ENCODE measurements around the gene APOBEC3A. TPM values are rescaled to one million over a fixed set of nuclear protein-coding genes. Genes with fewer than 3 reads are reported as not detected.
"Not testable (repeated sequence)": the region's sequence is repeated elsewhere in the genome, so short reads cannot be mapped to it uniquely, and the experiment has no call there.

Gene APOBEC3A
- polyA plus RNA-seq, 3 donors = 0.46 to 22.4 (median 16.5) TPM

DNA sequence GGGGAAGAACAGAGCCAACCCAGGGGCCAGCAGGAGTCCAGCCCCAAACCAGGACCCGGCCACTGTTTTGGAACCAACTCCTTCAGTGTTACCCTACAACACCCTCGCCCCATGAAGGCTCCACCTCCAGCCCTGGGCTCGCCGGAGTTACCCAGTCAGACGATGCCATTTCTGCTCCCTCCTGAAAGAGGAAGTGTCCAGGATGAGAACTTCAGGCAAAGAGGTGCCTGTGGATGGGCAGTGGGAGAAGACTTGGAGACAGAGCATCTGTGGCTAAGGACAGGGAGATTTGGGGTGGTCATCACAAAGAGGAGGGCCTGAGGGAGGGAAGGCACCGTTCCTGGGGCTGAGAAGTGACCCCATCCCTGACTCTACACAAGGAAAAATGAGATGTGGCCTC, 38.7 kb downstream of the APOBEC3A start:
- 68 to 79% (median 70%) methylated on average over 6 of the region's 6 CpGs for WGBS, 3 donors
- no peak overlapping the region for H3K27ac ChIP-seq (ENCODE audit: low read depth, low read length)

DNA sequence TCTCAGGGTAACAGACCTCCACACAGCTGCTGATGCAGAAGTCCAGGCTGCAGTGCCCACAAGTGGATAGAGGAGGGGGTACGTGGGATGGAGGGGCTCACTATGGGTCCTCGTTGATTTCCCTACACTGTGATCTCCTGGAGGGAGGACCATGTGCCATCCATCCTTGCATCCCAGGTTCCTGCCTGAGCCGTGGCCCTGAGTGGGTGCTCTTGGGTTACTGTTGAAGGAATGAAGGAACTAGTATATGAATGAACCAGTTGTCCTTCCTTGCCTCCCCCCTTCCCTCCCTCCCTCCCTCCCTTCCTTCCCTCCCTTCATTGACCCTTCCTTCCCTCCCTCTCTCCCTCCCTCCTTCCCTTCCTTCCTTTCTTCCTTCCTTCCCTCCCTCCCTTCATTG, 40.1 kb downstream of the APOBEC3A start:
- H3K27ac ChIP-seq (ENCODE audit: low read depth, low read length) = no peak overlapping the region
- 82 to 88% (median 85%) methylated on average over 3 of the region's 3 CpGs for WGBS, 3 donors

DNA sequence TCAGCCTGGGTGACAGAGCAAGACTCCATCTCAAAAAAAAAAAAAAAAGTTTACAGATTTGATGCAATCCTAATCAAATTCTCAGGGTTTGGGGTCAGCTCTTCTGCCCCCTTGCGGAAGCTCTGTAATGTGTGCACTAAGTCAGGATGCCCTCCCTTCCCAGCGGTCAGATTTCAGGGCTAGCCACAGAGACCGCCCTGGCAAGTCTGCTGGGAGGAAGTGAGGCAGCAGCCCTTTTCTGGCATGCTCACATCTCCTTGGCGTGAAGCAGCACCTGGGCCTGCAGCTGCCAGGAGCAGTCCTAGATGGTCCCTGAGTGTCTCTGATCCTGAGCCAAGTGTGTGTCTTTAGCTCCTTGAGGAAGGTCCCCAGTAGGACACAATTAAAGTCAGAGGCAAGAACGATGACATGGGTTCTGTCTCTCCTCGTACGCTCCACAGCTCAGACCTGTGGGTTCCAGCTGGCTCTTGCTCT, 45.8 kb downstream of the APOBEC3A start:
- 13% methylated on average over 7 of the region's 7 CpGs for WGBS, 3 donors
- no peak overlapping the region for H3K27ac ChIP-seq (ENCODE audit: low read depth, low read length)

DNA sequence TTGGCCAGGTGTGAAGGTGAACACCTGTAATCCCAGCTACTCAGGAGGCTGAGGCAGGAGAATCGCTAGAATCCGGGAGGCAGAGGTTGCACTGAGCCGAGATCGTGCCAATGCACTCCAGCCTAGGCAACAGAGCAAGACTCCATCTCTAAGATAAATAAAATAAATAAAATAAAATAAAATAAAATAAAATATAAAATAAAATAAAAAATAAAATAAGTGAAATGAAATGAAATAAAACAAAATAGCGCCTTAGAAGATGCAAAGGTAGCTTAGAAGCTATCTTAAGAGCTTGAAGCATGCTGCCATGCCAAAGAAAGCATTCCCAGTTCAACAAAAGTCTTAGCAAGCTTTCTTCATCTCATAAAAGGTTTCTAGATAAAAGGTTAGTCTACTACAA, 49.8 kb downstream of the APOBEC3A start:
- no peak overlapping the region for H3K27ac ChIP-seq (ENCODE audit: low read depth, low read length)

DNA sequence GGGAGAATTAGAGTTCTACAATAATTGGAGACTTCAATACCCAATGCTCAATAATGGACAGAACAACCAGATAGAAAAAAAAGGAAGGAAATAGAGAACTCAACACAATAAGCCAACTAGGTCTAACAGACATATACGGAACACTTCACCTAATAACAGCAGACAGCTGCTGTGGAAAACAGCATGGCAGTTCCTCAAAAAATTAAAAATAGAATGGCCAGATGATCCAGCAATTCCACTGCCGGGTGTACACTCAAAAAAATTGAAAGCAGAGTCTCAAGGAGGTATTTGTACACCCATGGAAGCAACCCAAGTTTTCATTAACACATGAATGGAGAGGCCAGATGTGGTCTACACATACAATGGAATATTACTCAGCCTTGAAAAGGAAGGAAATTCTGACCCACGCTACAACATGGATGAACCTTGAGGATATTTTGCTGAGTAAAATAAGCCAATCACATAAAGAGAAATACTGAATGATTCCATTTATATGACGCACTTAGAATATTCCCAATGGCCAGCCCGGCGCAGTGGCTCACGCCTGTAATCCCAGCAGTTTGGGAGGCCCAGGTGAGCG, 51.0 kb downstream of the APOBEC3A start:
- WGBS, 3 donors = 77 to 91% (median 81%) methylated on average over 8 of the region's 8 CpGs
- H3K27ac ChIP-seq (ENCODE audit: low read depth, low read length) = not testable (repeated sequence)

More for the DNA sequence above, 49.8 kb downstream of the APOBEC3A start:
- WGBS, 3 donors = 96 to 99% (median 99%) methylated on average over 5 of the region's 5 CpGs

DNA sequence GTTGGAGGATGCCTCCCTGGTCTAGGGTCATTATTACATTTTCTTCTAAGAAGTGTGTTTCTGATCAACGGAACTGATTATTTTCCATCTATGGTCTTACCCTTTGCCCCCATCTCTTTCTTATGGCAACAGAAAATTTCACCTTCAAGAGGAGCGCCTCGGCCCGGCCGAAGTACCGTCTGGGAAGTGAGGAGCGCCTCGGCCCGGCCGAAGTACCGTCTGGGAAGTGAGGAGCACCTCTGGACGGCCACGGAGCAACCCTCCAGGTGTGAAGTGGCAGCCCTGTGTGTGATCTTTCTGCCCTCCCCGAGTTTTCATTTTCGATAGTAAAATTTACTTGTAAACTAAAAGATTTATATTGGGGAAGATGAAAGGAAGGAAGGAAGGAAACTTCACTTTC, 53.5 kb downstream of the APOBEC3A start:
- no peak overlapping the region for H3K27ac ChIP-seq (ENCODE audit: low read depth, low read length)
- 75 to 85% (median 78%) methylated on average over 15 of the region's 15 CpGs for WGBS, 3 donors

Other genes with a start within 250 kb of the APOBEC3A start
- gene SUN2, start 201.6 kb upstream of the APOBEC3A start, polyA plus RNA-seq = 100 to 1,000 TPM in 1 of 3 donors, 10 to 100 TPM in 2; 76.8 to 218 (median 76.9) TPM
- 10 to 100 TPM; 11.6 to 16.0 (median 14.2) TPM for gene DNAL4, start 163.5 kb upstream of the APOBEC3A start, polyA plus RNA-seq
- gene NPTXR, start 113.6 kb upstream of the APOBEC3A start, polyA plus RNA-seq = 1 to 10 TPM; 2.7 to 3.6 (median 2.7) TPM
- 10 to 100 TPM in 2 of 3 donors, 1 to 10 TPM in 1; 9.6 to 26.3 (median 14.9) TPM for gene CBX6, start 85.4 kb upstream of the APOBEC3A start, polyA plus RNA-seq
- gene APOBEC3B, start 24.7 kb downstream of the APOBEC3A start, polyA plus RNA-seq = 1 to 10 TPM in 1 of 3 donors, under 1 TPM in 2; 0.22 to 1.4 (median 0.59) TPM
- gene APOBEC3C, start 56.6 kb downstream of the APOBEC3A start, polyA plus RNA-seq = 10 to 100 TPM in 1 of 3 donors, 1 to 10 TPM in 2; 3.7 to 21.0 (median 6.5) TPM
- gene APOBEC3D, start 63.5 kb downstream of the APOBEC3A start, polyA plus RNA-seq = 1 to 10 TPM in 1 of 3 donors, under 1 TPM in 2; 0.43 to 2.5 (median 0.62) TPM
- gene APOBEC3F, start 83.3 kb downstream of the APOBEC3A start, polyA plus RNA-seq = 1 to 10 TPM in 2 of 3 donors, under 1 TPM in 1; 0.94 to 1.7 (median 1.6) TPM
- gene APOBEC3G, start 119.7 kb downstream of the APOBEC3A start, polyA plus RNA-seq = 1 to 10 TPM; 2.1 to 9.0 (median 2.9) TPM
- under 1 TPM in 1 of 3 donors, not detected in 2; 0.46 TPM for gene APOBEC3H, start 139.6 kb downstream of the APOBEC3A start, polyA plus RNA-seq
- gene CBX7, start 195.1 kb downstream of the APOBEC3A start, polyA plus RNA-seq = 10 to 100 TPM; 19.5 to 57.2 (median 29.9) TPM

Measured in adipose tissue (tissue), 3 donors.